A549 treated with AZD2906 at 1 μM for 4 hours (cell line): Measurements from ENCODE around the gene NKIRAS1. TPM values are rescaled to one million over a fixed set of nuclear protein-coding genes. Genes with fewer than 3 reads are reported as not detected.

Experiments used
- total RNA-seq: library from RNA; stranded (reverse); fragments of 200-300 nt; extraction: Qiagen RNA extraction; gene quantifications from 5 replicates; pipeline ENCODE4 v1.2.3, GENCODE V29; 2022

NKIRAS1 gene
- total RNA-seq = 10.9 to 13.3 TPM (median 11.9 TPM) in 5 replicates

GRCh38 chr3:23916886-23917678 lies at the start of gene NKIRAS1, which contains the start of gene RPL15:
NKIRAS1 (minus strand) TSS chr3:23916990; CDS start chr3:23910904, 6,086 bp downstream.
RPL15 (plus strand) TSS chr3:23917132; CDS start chr3:23917860, 728 bp downstream.

DNA sequence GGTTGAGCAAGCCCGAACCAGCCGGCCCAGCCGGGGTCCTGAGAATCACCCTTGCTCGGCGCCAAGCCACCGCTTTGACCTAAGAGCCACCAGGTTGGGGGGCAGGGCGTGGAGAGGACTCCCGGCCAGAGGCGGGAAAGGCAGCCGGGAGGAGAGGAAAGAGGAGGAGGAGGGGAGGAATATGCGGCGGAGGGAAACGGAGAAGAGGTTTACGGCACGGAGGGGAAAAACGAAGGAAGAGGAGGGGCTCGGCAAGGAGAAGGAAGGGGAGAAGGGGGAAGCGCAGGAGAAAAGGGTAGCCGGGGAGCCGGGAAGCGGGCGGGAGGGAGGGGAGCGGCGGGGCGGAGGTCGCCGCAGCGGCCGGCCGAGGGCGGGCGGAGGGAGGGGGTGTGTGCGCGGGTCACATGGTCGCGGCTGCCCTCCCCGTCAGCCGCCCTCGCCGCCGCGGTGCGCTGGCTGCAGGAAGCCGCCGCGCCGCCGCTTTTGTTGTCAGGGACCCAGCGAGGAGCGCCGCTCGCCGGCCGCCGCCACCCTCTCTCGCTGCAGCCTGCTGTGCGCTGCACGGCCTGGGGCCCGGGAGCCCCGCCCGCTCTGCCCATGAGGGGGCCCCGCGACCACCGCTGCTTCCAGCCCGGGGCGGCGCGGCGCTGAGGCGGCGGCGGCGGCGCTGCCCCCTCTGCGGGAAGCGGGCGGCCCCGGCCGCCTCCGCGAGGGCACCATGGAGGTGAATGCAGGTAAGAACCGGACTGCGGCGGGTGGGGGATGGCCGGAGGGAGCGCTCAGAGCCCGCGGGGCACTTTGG lies 28.3 kb upstream of the NKIRAS1 start, which contains the start of gene NR1D2:
NR1D2 (plus strand) TSS at position 426 of the 802 bp plus-strand sequence; CDS start at position 719, 293 bp downstream.

Other genes starting within 250 kb of the NKIRAS1 start
- gene UBE2E1, start 111.0 kb downstream of the NKIRAS1 start, total RNA-seq = 104 to 114 TPM (median 113 TPM) in 5 replicates
- gene RPL15, start 142 bp upstream of the NKIRAS1 start, total RNA-seq = 2,909 to 3,245 TPM (median 3,030 TPM) in 5 replicates
- gene NR1D2, start 28.3 kb upstream of the NKIRAS1 start, total RNA-seq = 12.5 to 15.3 TPM (median 13.2 TPM) in 5 replicates